Measurements from ENCODE around the gene AMN1.

The AMN1 gene

GRCh38 chr12:31742891-31743290 is 14.1 kb upstream of the AMN1 start:
- no peak overlapping the region for H3K14ac ChIP-seq (ENCODE audit: low read length in 2 of 2)
- no peaks in the 10 kb centered on the region for H3K9me3 ChIP-seq (ENCODE audit: control insufficient read depth, low read length)
- no peak overlapping the region for H4K91ac ChIP-seq (ENCODE audit: low read length)
- H2BK120ac ChIP-seq (ENCODE audit: low read depth, low read length), result no peak overlapping the region
- H2BK12ac ChIP-seq (ENCODE audit: low read length in 2 of 2), result peak overlapping the region in 1 of 2 experiments; percentile 10
- H2BK15ac ChIP-seq (ENCODE audit: low read depth, poor library complexity, severe bottlenecking), result no peak overlapping the region
- H3K23ac ChIP-seq (ENCODE audit: low read length in 2 of 2), result no peak overlapping the region
- no peak overlapping the region for H3K4ac ChIP-seq (ENCODE audit: low read depth in 1 of 2, low read length in 2 of 2)
- DNase-seq, result no peak
- no peak overlapping the region for H2BK5ac ChIP-seq (ENCODE audit: low read depth, low read length, poor library complexity, severe bottlenecking)
- H3K4me2 ChIP-seq (ENCODE audit: low read length, poor library complexity, severe bottlenecking), result no peak overlapping the region
- no peak overlapping the region for H3K9ac ChIP-seq (ENCODE audit: low read length)
- H3K79me1 ChIP-seq (replicated peaks; ENCODE audit: low read length, poor library complexity, severe bottlenecking), result no peaks in the 10 kb centered on the region
- no peak overlapping the region for H4K8ac ChIP-seq (ENCODE audit: low read length)
- no peak overlapping the region for H2AFZ ChIP-seq (ENCODE audit: low read depth, low read length)
- H3K18ac ChIP-seq (ENCODE audit: low read depth in 1 of 2, low read length in 2 of 2), result no peak overlapping the region
- 67% methylated on average over 1 of the region's 1 CpG for WGBS
- H3K27ac ChIP-seq (ENCODE audit: low read length, poor library complexity, severe bottlenecking), result no peak overlapping the region
- H3K27me3 ChIP-seq (ENCODE audit: control insufficient read depth in 1 of 2, insufficient read depth in 1 of 2, low read length in 2 of 2), result no peaks in the 10 kb centered on the region
- no peaks in the 10 kb centered on the region for H3K36me3 ChIP-seq (ENCODE audit: control insufficient read depth in 1 of 2, insufficient read depth in 2 of 2, low read depth in 1 of 2, low read length in 2 of 2)
- H3K4me1 ChIP-seq (ENCODE audit: control insufficient read depth, insufficient read depth, low read depth, low read length), result no peaks in the 10 kb centered on the region
- no peak overlapping the region for H2AK5ac ChIP-seq (ENCODE audit: low read length, severe bottlenecking)
- H3K4me3 ChIP-seq (ENCODE audit: insufficient read depth in 1 of 2, low read depth in 1 of 2, low read length in 2 of 2), result no peak overlapping the region

- H3K9ac ChIP-seq (ENCODE audit: low read length), result no peak overlapping the region
- no peak overlapping the region for H3K27ac ChIP-seq (ENCODE audit: low read length, poor library complexity, severe bottlenecking)
- H2BK120ac ChIP-seq (ENCODE audit: low read depth, low read length), result no peak overlapping the region
- no peak overlapping the region for H4K8ac ChIP-seq (ENCODE audit: low read length)
- no peaks in the 10 kb centered on the region for H3K4me1 ChIP-seq (ENCODE audit: control insufficient read depth, insufficient read depth, low read depth, low read length)
- H3K14ac ChIP-seq (ENCODE audit: low read length in 2 of 2), result no peak overlapping the region
- no peaks in the 10 kb centered on the region for H3K9me3 ChIP-seq (ENCODE audit: control insufficient read depth, low read length)
- no peak overlapping the region for H2BK5ac ChIP-seq (ENCODE audit: low read depth, low read length, poor library complexity, severe bottlenecking)
- no CpG with 5 or more reads among the region's 3 CpGs for WGBS
- H3K36me3 ChIP-seq (ENCODE audit: control insufficient read depth in 1 of 2, insufficient read depth in 2 of 2, low read depth in 1 of 2, low read length in 2 of 2), result no peaks in the 10 kb centered on the region
- no peaks in the 10 kb centered on the region for H3K79me1 ChIP-seq (replicated peaks; ENCODE audit: low read length, poor library complexity, severe bottlenecking)
- no peak overlapping the region for H2AK5ac ChIP-seq (ENCODE audit: low read length, severe bottlenecking)
- no peak overlapping the region for H2BK15ac ChIP-seq (ENCODE audit: low read depth, poor library complexity, severe bottlenecking)
- H3K4ac ChIP-seq (ENCODE audit: low read depth in 1 of 2, low read length in 2 of 2), result no peak overlapping the region
- H3K27me3 ChIP-seq (ENCODE audit: control insufficient read depth in 1 of 2, insufficient read depth in 1 of 2, low read length in 2 of 2), result no peaks in the 10 kb centered on the region
- H3K4me2 ChIP-seq (ENCODE audit: low read length, poor library complexity, severe bottlenecking), result no peak overlapping the region
- peak overlapping the region; percentile 29 to 59 for H2BK12ac ChIP-seq (ENCODE audit: low read length in 2 of 2)
- H2AFZ ChIP-seq (ENCODE audit: low read depth, low read length), result no peak overlapping the region
- H4K91ac ChIP-seq (ENCODE audit: low read length), result no peak overlapping the region
- no peak for DNase-seq
- no peak overlapping the region for H3K23ac ChIP-seq (ENCODE audit: low read length in 2 of 2)
- H3K18ac ChIP-seq (ENCODE audit: low read depth in 1 of 2, low read length in 2 of 2), result peak overlapping the region; percentile 26 to 38
- H3K4me3 ChIP-seq (ENCODE audit: insufficient read depth in 1 of 2, low read depth in 1 of 2, low read length in 2 of 2), result no peak overlapping the region
Measured at GRCh38 chr12:31740628-31741027, 11.8 kb upstream of the AMN1 start.

DNA sequence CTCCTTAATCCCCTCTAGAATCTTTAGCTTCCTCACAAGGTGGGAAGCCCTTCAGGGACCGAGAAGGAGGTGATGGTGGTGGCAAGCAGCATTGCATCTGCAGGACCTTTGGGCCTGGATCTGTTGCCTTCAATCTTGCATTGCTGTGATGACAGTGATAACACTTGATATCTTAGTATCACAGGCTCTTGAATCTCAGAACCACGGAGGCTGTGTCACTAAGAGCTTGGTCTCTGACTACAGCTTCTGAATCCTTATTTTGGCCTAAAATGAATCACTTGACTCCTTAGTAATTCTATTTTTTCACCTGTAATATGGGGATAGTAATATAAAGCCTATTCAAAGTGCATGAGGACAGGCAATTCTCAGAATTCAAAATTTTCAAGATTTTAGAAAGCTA is 8.9 kb upstream of the AMN1 start:
- H3K4me1 ChIP-seq (ENCODE audit: control insufficient read depth, insufficient read depth, low read depth, low read length), result peaks cover 4% of the 10 kb centered on the region
- no peak overlapping the region for H3K4me2 ChIP-seq (ENCODE audit: low read length, poor library complexity, severe bottlenecking)
- no peak overlapping the region for H3K23ac ChIP-seq (ENCODE audit: low read length in 2 of 2)
- H4K91ac ChIP-seq (ENCODE audit: low read length), result no peak overlapping the region
- peak overlapping the region in 1 of 2 experiments; percentile 72 for H2BK12ac ChIP-seq (ENCODE audit: low read length in 2 of 2)
- H3K9ac ChIP-seq (ENCODE audit: low read length), result no peak overlapping the region
- H3K27me3 ChIP-seq (ENCODE audit: control insufficient read depth in 1 of 2, insufficient read depth in 1 of 2, low read length in 2 of 2), result no peaks in the 10 kb centered on the region
- H3K36me3 ChIP-seq (ENCODE audit: control insufficient read depth in 1 of 2, insufficient read depth in 2 of 2, low read depth in 1 of 2, low read length in 2 of 2), result no peaks in the 10 kb centered on the region
- no peak overlapping the region for H2AFZ ChIP-seq (ENCODE audit: low read depth, low read length)
- no peak overlapping the region for H4K8ac ChIP-seq (ENCODE audit: low read length)
- H3K9me3 ChIP-seq (ENCODE audit: control insufficient read depth, low read length), result no peaks in the 10 kb centered on the region
- H3K79me1 ChIP-seq (replicated peaks; ENCODE audit: low read length, poor library complexity, severe bottlenecking), result no peaks in the 10 kb centered on the region
- 89% methylated on average over 2 of the region's 2 CpGs for WGBS
- no peak for DNase-seq
- H3K18ac ChIP-seq (ENCODE audit: low read depth in 1 of 2, low read length in 2 of 2), result peak overlapping the region in 1 of 2 experiments; percentile 4
- H3K27ac ChIP-seq (ENCODE audit: low read length, poor library complexity, severe bottlenecking), result no peak overlapping the region
- H2BK120ac ChIP-seq (ENCODE audit: low read depth, low read length), result no peak overlapping the region
- H2BK5ac ChIP-seq (ENCODE audit: low read depth, low read length, poor library complexity, severe bottlenecking), result no peak overlapping the region
- no peak overlapping the region for H3K14ac ChIP-seq (ENCODE audit: low read length in 2 of 2)
- no peak overlapping the region for H2AK5ac ChIP-seq (ENCODE audit: low read length, severe bottlenecking)
- no peak overlapping the region for H3K4ac ChIP-seq (ENCODE audit: low read depth in 1 of 2, low read length in 2 of 2)
- no peak overlapping the region for H3K4me3 ChIP-seq (ENCODE audit: insufficient read depth in 1 of 2, low read depth in 1 of 2, low read length in 2 of 2)
- no peak overlapping the region for H2BK15ac ChIP-seq (ENCODE audit: low read depth, poor library complexity, severe bottlenecking)

DNA sequence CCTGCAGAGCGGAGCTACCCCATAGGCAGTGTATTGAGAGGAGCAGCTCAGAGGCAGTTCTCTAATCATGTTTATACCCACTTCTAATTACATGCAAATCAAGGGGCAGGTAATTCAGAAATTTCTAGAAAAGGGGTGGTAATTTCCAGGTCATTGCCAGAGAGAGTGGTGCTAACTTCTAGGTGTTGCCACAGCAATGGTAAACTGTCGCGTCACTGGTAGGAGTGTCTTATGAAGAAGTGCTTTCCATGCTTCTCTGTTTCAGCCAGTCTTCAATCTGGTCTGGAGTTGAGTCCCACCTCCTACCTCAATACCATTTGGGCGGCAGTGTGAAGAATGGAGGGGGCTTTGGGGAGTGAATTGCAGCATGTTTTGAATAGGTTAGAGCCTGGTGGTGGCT is 8.5 kb upstream of the AMN1 start:
- Histone ChIP-seq H3K4me1 (ENCODE audit: control insufficient read depth, insufficient read depth, low read depth, low read length) (peaks cover 4% of the 10 kb centered on the region), H2BK120ac (ENCODE audit: low read depth, low read length) (no peak overlapping the region), H3K27ac (ENCODE audit: low read length, poor library complexity, severe bottlenecking) (no peak overlapping the region), H2AK5ac (ENCODE audit: low read length, severe bottlenecking) (no peak overlapping the region), H2AFZ (ENCODE audit: low read depth, low read length) (no peak overlapping the region), H3K9ac (ENCODE audit: low read length) (peak overlapping the region; percentile 68), H4K8ac (ENCODE audit: low read length) (no peak overlapping the region), H3K79me1 (replicated peaks; ENCODE audit: low read length, poor library complexity, severe bottlenecking) (no peaks in the 10 kb centered on the region), H4K91ac (ENCODE audit: low read length) (no peak overlapping the region), H2BK15ac (ENCODE audit: low read depth, poor library complexity, severe bottlenecking) (no peak overlapping the region), H3K36me3 (ENCODE audit: control insufficient read depth in 1 of 2, insufficient read depth in 2 of 2, low read depth in 1 of 2, low read length in 2 of 2) (no peaks in the 10 kb centered on the region), H3K27me3 (ENCODE audit: control insufficient read depth in 1 of 2, insufficient read depth in 1 of 2, low read length in 2 of 2) (no peaks in the 10 kb centered on the region), H3K4ac (ENCODE audit: low read depth in 1 of 2, low read length in 2 of 2) (no peak overlapping the region), H3K23ac (ENCODE audit: low read length in 2 of 2) (no peak overlapping the region), H3K14ac (ENCODE audit: low read length in 2 of 2) (no peak overlapping the region), H3K18ac (ENCODE audit: low read depth in 1 of 2, low read length in 2 of 2) (peak overlapping the region; percentile 4 to 61), H2BK5ac (ENCODE audit: low read depth, low read length, poor library complexity, severe bottlenecking) (no peak overlapping the region), H3K4me2 (ENCODE audit: low read length, poor library complexity, severe bottlenecking) (no peak overlapping the region), H3K4me3 (ENCODE audit: insufficient read depth in 1 of 2, low read depth in 1 of 2, low read length in 2 of 2) (no peak overlapping the region), H2BK12ac (ENCODE audit: low read length in 2 of 2) (peak overlapping the region in 1 of 2 experiments; percentile 72), H3K9me3 (ENCODE audit: control insufficient read depth, low read length) (no peaks in the 10 kb centered on the region)
- no peak for DNase-seq
- WGBS, result 100% methylated on average over 2 of the region's 4 CpGs
